RCC 7860 (cell line): ENCODE measurements around the gene CASKIN1.
"Not testable (repeated sequence)": the region's sequence is repeated elsewhere in the genome, so short reads cannot be mapped to it uniquely, and the experiment has no call there.

Experiments
- DNase-seq: peaks from one replicate; pipeline ENCODE4 v3.0.0-alpha.2; 2015; ENCODE audit warnings: low spot score
- FAIRE-seq: peaks from 2 replicates; lab custom pipeline; 2012; peaks lifted over from hg19 to GRCh38; lab: Jason Lieb, UNC

Gene CASKIN1, protein sequence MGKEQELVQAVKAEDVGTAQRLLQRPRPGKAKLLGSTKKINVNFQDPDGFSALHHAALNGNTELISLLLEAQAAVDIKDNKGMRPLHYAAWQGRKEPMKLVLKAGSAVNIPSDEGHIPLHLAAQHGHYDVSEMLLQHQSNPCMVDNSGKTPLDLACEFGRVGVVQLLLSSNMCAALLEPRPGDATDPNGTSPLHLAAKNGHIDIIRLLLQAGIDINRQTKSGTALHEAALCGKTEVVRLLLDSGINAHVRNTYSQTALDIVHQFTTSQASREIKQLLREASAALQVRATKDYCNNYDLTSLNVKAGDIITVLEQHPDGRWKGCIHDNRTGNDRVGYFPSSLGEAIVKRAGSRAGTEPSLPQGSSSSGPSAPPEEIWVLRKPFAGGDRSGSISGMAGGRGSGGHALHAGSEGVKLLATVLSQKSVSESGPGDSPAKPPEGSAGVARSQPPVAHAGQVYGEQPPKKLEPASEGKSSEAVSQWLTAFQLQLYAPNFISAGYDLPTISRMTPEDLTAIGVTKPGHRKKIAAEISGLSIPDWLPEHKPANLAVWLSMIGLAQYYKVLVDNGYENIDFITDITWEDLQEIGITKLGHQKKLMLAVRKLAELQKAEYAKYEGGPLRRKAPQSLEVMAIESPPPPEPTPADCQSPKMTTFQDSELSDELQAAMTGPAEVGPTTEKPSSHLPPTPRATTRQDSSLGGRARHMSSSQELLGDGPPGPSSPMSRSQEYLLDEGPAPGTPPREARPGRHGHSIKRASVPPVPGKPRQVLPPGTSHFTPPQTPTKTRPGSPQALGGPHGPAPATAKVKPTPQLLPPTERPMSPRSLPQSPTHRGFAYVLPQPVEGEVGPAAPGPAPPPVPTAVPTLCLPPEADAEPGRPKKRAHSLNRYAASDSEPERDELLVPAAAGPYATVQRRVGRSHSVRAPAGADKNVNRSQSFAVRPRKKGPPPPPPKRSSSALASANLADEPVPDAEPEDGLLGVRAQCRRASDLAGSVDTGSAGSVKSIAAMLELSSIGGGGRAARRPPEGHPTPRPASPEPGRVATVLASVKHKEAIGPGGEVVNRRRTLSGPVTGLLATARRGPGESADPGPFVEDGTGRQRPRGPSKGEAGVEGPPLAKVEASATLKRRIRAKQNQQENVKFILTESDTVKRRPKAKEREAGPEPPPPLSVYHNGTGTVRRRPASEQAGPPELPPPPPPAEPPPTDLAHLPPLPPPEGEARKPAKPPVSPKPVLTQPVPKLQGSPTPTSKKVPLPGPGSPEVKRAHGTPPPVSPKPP (N-terminal part only)

DNA sequence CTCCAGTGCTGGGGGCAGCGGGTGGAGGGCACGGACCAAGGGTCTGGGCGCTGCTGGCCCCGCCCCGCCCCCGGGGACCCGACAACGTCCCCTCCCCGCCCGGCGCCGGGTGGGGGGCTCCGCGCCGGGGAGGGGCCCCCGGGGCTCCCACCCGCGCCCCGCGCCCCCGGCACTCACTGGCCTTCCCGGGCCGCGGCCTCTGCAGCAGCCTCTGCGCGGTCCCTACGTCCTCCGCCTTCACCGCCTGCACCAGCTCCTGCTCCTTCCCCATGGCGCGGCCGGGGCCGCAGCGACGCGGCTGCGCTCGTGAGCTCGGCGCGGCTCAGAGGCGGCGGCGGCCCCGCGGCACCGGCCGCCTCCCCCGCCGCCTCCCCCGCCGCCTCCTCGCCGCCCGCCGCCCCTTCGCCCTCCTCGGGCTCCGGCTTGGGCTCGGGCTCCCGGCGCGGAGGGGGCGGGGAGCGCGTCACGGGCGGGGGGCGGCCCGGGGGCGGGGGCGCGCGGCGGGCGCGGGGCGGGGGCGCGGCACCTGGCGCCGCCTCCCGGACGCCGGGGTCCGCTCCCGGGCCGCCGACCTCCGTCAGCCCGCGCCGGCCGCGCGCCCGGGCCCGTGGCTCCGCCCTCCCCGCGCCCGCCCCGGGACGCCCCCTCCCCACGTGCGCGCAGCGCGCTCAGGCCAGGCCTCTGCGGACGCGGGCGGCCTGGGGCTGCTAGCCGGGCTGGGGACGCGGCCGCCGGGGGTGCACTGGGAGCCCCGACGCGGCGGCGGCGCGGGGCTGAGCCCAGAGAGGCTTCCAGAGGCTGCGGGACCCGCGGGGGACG, at the start of gene CASKIN1:
TSS of gene CASKIN1 (minus strand) at position 444 of the 819 bp plus-strand sequence. CDS start at position 271, 173 bp downstream.
- no peak for FAIRE-seq
- no peak for DNase-seq

GRCh38 chr16:2244926-2245795, 48.8 kb upstream of the CASKIN1 start:
- DNase-seq, result no peak
- no peak for FAIRE-seq

GRCh38 chr16:2244301-2244700, 47.9 kb upstream of the CASKIN1 start:
- DNase-seq (no peak), FAIRE-seq (no peak)

DNA sequence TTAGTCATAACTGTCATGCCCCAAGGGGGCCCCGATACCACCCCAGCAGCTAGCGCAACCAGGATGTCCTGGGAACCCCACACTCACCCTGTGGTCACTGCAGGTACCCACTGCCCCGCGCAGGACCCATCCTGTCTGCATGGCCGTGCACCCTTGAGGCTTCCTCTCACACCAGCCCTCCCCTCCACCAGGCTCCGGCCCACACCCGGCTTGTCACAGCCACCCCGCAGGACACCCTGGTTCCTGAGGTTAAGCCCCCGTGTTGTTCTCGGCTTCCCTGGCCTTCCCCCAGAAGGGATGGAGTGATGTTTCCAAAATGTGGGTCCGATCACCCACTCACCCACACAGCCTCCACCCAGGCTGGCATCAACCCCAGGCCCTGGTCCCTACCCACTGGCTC, 47.4 kb upstream of the CASKIN1 start:
- no peak for FAIRE-seq
- DNase-seq, result no peak

DNA sequence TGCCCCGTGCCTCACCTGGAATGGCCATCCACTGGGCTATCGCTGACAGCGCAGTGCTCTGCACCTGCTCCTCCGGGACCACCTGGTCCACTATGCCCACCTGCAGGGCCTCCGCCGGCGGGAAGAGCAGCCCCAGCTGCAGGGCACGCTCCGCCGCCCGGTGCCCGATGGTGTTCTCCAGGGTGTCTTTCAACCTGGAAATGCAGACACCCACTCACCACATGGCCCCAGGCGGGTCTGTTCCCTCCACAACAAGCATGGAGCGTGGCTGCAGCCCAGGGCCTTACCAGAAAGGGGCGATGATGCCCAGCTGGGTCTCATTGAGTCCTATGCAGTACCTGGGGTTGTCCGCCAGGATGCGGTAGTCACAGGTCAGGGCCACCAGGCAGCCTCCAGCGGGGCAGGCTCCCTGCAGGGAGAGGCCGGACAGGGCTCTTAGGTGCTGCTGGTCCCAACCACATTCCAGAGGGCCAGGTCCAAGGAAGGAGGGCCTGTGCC, 46.7 kb upstream of the CASKIN1 start:
- DNase-seq, result no peak

DNA sequence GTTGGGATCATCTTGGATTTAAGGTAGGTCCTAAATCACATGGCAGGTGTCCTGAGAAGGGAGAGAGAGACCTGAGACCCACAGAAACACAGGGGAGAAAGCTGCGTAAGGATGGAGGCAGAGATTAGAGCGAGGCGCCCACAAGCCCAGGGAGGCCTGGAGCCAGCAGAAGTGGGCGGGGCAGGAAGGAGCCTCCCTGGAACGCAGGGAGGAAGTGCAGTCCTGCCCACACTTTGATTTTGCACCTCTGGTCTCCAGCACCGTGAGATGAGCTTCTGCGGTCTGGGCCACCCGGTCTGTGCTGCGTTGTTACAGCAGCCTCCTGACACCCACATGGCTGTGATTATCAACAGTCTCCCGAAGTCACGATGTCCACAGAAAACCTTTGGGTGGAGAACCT, 46.2 kb upstream of the CASKIN1 start:
- DNase-seq, result no peak
- FAIRE-seq, result no peak

More for the DNA sequence above, 46.7 kb upstream of the CASKIN1 start:
- no peak for FAIRE-seq

GRCh38 chr16:2240331-2240730, 43.9 kb upstream of the CASKIN1 start:
- not testable (repeated sequence) for DNase-seq, FAIRE-seq

DNA sequence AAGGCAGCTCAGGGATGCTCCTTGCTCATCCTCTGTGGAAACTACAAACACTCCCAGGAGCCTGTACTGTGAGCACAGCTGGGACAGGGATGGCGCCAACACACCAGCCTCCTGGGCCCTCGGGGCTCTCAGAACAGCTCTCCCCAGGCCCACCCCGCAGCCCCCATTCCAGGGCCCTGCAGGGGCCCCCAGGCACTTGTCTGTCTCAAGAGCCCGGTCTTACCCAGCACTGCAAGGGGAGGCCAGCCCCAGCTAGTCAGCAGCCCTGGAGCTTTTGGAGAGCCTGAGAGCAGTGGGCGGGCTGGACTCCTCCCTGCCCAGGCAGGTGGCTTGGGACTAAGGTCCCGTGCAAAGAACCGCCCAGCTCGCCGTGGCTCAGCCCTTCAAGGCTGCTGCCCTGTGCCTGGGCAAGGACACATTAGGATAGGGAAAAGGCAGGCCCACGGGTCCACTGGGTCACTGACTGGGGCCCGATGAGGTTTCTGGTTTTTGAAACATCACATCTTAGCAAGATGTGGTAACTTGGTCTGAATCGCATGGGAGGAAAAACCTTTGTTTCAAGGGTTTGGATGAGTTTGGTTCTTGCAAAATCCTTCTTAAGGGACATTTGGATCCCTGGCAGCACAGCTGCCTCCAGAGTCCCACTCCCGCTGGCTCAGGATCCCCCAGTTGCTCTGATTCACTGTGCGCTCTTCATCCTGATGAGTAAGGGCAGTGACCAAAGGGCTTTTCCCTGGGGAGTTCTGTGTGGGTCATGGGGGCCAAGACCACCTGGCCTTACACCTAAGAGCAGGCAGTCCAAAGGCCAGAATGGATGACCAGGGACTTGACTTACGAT, 42.7 kb upstream of the CASKIN1 start:
- FAIRE-seq (no peak), DNase-seq (no peak)

DNA sequence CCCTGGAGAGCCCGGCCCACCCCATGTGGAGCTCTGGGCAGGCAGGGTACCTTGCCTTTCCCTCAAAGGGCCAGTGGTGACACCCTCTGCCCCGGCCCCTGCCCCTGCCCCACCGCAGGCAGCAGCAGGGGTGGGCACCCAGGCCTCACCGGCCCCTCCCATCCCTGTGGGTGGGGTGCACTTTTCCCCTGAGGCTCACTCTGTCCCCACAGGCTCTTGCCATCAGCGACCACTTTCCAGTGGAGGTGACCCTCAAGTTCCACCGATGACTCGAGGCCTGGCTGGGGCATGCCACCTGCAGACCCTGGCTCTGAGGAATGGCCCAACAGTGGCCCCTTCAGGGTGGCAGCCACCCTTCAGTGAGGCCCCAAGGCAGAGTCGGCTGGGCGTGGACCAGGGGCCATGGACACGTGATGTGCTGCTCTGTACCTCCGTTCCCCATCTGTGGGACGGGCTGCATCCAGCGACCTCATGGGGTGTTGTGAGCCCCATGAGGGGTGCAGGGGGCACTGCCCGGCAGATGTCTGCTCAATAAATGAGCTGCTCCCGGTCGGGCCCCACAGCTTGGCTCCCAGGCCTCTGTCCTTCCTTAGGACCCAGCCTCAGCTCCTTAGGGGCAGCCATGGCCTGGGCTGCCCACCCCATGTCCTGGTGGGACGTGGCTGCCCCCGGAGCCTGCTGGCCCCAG, 41.9 kb upstream of the CASKIN1 start:
- FAIRE-seq, result no peak
- DNase-seq, result no peak

DNA sequence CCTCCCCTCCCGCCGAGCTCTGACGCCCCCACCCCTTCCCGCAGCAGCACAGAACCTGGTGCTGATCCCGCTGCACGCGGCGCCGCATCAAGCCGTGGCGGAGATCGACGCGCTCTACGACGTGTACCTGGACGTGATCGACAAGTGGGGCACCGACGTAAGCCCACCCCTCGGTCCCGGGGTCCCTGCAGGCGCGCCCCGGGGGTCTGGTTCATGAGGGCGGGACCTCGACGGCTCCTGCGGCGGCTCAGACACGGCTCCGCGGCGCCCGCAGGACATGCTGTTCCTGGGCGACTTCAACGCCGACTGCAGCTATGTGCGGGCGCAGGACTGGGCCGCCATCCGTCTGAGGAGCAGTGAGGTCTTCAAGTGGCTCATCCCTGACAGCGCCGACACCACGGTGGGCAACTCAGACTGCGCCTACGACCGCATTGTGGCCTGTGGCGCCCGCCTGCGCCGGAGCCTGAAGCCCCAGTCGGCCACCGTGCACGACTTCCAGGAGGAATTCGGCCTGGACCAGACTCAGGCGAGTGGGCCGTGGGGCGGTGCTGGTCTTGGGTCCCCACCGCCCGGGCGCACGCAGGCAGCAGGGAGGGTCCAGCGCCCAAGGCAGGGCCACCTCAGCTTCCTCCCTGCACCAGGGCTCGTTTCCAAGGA, 41.2 kb upstream of the CASKIN1 start:
- DNase-seq (no peak), FAIRE-seq (no peak)

- no peak for DNase-seq
- no peak for FAIRE-seq
Observed at GRCh38 chr16:2237102-2237482, 40.7 kb upstream of the CASKIN1 start.

DNA sequence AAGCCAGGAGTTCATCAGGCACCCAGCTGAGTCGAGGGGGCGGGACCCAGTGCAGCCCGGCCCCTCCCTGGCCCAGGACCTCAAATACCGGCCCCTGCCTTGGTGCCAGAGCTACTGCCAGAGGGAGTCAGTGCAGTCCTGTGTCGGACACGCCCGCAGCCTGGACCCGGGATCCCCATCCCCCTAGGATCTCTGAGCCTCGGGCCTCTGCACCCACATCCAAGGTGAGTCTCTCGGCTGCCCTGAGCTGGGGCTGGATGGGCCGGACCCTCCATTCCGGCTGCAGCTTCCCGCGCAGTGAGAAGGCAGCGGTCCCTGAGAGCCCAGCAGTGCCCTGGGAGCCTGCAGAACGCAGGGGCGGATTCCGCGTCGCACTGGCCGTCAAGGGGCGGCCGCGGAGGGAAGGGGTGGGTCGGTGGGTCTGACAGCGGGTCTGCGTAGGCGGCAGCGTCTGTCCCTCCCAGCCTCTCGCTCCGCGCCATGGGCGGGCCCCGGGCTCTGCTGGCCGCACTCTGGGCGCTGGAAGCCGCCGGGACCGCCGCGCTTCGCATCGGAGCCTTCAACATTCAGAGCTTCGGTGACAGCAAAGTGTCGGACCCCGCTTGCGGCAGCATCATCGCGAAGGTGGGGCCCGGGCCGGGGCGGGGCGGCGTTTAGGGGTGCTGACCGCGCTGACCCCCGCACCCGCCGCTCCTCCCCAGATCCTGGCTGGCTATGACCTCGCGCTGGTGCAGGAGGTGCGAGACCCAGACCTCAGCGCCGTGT, 40.1 kb upstream of the CASKIN1 start, which contains the start of gene DNASE1L2:
TSS of gene DNASE1L2 (plus strand) at position 108 of the 765 bp plus-strand sequence. CDS start at position 481, 373 bp downstream.
- DNase-seq (no peak), FAIRE-seq (no peak)

GRCh38 chr16:2235695-2236336, 39.4 kb upstream of the CASKIN1 start:
- no peak for FAIRE-seq
- DNase-seq, result no peak

- FAIRE-seq (no peak), DNase-seq (no peak)
Observed at GRCh38 chr16:2235234-2235651, 38.8 kb upstream of the CASKIN1 start.

DNA sequence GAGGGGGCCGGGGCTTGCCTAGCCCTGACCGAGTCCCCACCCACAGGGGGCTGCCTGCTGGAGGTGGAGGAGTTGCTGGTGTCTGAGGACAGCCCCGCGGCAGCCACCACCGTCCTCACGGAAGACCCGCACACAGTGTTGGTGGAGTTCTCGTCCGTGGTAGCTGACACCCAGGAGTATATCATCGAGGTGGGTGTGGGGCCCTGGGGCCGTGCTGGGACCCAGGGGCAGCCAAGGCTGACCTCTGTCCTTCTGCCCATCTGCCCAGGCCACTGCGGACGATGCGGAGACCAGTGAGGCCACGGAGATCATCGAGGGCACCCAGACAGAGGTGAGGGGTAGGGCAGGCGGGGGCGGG, 38.4 kb upstream of the CASKIN1 start:
- FAIRE-seq, result no peak
- no peak for DNase-seq
